Progenitor cell of endocrine pancreas (in vitro differentiated cells): ENCODE measurements around the gene RASAL2. TPM values are rescaled to one million over a fixed set of nuclear protein-coding genes. Genes with fewer than 3 reads are reported as not detected.

Experiments used
- DNase-seq: peaks from one replicate; pipeline ENCODE4 v3.0.0; 2021; ENCODE audit warnings: low spot score; ENCODE audit not compliant: unreplicated experiment
- H3K27ac Mint-ChIP-seq: 2 replicates; pipeline ENCODE4 v1.8.0; 2021; ENCODE audit warnings: mild to moderate bottlenecking, moderate library complexity, mixed read lengths
- H3K27me3 Mint-ChIP-seq: 2 replicates; pipeline ENCODE4 v1.8.0; 2021; ENCODE audit warnings: mixed read lengths
- H3K36me3 Mint-ChIP-seq: 2 replicates; pipeline ENCODE4 v1.8.0; 2022; ENCODE audit warnings: mixed read lengths; ENCODE audit not compliant: insufficient read depth
- H3K4me1 Mint-ChIP-seq: 2 replicates; pipeline ENCODE4 v1.8.0; 2021; ENCODE audit warnings: low read depth, mixed read lengths
- H3K4me3 Mint-ChIP-seq: 2 replicates; pipeline ENCODE4 v1.8.0; 2021; ENCODE audit warnings: low read depth, mild to moderate bottlenecking, moderate library complexity, mixed read lengths
- H3K9me3 Mint-ChIP-seq: 2 replicates; pipeline ENCODE4 v1.8.0; 2021; ENCODE audit warnings: low read depth, mixed read lengths
- CTCF ChIP-seq: fragments of 200-600 bp; sonication (generic); IDR thresholded peaks from one replicate; pipeline ENCODE4 v1.5.0; 2021; ENCODE audit warnings: antibody characterized with exemption, mild to moderate bottlenecking; ENCODE audit not compliant: unreplicated experiment
- total RNA-seq: library from RNA; stranded (reverse); gene quantifications from 2 replicates; pipeline ENCODE4 v1.2.1, GENCODE V29; 2021

The RASAL2 gene
- total RNA-seq, 1 donor from 2014 or later, result 28.5 TPM

DNA sequence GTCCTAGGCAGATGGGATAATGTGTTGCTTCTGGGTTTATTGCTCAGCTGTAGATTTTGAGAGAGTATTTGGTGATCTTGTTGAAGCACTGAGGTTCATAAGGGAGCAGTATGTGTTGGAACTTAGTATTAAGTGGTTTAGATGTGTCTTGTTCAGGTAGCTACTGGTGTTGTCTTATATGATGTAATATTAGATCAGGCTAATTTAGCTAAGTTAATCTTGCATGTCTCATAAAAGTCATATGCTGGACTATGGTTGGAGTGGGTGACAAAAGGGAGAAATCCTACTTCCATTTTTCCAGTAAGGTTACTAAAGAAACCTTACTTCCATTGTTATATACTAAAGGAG is 206.4 kb downstream of the RASAL2 start:
- Mint-ChIP-seq H3K36me3 (no peaks in the 10 kb centered on the region), H3K4me3 (no peak overlapping the region), H3K9me3 (no peaks in the 10 kb centered on the region), H3K27ac (no peak overlapping the region), H3K4me1 (peaks cover under 1% of the 10 kb centered on the region), H3K27me3 (no peaks in the 10 kb centered on the region)
- no peak for TF ChIP-seq CTCF
- no peak for DNase-seq

GRCh38 chr1:178301141-178301540 is 207.2 kb downstream of the RASAL2 start:
- H3K27ac Mint-ChIP-seq, result no peak overlapping the region

DNA sequence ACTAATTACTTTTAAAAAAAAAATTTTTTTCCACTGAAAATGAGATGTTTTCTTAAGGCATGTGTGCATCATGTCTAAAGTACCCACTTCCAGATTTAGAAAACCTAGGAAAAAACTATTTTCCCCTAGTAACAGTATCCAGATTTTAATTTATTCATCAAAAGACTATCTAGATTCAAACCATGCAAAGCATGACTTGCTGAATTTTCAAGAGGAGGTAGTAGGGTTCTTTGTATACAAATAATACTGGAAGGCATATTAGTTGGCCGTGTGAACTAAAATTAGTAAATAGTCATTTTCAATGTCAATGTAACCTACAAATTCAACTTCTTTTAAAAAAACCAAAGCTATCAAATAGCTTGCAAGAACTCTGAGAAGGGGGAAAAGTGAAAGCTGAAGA is 213.4 kb downstream of the RASAL2 start:
- no peak for TF ChIP-seq CTCF
- peaks cover 10% of the 10 kb centered on the region for H3K4me1 Mint-ChIP-seq
- H3K27ac Mint-ChIP-seq, result no peak overlapping the region
- H3K4me3 Mint-ChIP-seq, result no peak overlapping the region
- H3K27me3 Mint-ChIP-seq, result no peaks in the 10 kb centered on the region
- peaks cover 4% of the 10 kb centered on the region for H3K36me3 Mint-ChIP-seq
- H3K9me3 Mint-ChIP-seq, result peaks cover 4% of the 10 kb centered on the region
- DNase-seq, result no peak

More at GRCh38 chr1:178301141-178301540, 207.2 kb downstream of the RASAL2 start:
- Mint-ChIP-seq H3K9me3 (peaks cover 4% of the 10 kb centered on the region), H3K4me1 (no peaks in the 10 kb centered on the region), H3K36me3 (peaks cover 4% of the 10 kb centered on the region), H3K4me3 (no peak overlapping the region), H3K27me3 (no peaks in the 10 kb centered on the region)
- DNase-seq, result no peak
- no peak for TF ChIP-seq CTCF

DNA sequence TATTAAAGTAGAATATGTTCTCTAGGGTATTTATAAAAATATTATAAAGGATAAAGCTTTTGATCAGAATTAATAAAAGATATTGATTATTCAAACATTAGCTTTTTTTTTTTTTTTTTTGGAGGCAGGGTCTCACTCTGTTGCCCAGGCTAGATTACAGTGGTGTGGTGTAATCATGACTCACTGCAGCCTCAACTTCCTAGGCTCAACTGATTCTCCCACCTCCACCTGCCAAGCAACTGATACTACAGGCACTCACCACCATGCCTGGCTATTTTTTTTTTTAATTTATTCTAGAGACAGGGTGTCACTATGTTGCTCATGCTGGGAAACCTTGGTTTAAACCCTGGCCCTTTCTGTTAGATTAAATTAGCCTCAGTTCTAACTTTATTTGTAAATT is 214.5 kb downstream of the RASAL2 start:
- Mint-ChIP-seq H3K27me3 (no peaks in the 10 kb centered on the region), H3K4me3 (no peak overlapping the region), H3K4me1 (peaks cover 18% of the 10 kb centered on the region), H3K36me3 (peaks cover 4% of the 10 kb centered on the region), H3K9me3 (peaks cover 4% of the 10 kb centered on the region), H3K27ac (no peak overlapping the region)
- no peak for TF ChIP-seq CTCF
- no peak for DNase-seq

DNA sequence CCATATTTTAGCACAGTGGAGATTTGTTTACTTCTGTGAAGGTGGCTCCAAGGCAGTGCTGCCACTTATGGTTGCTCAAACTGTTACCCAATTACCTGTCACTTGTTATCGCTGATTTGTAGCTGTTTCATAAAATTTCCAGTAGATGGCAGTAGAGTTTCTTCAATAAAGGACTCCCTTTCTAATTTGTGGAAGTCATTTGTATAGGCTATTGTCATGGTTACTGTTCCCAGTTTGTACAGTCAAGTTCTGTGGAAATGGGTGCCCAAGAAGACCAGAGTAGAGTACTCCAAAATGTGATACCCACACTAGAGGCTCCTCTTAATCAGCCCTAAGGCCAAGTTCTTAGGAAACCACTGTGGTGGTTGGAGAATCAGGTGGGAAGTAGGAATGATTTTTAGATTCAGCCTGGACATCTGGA is 216.8 kb downstream of the RASAL2 start:
- Mint-ChIP-seq H3K27ac (no peak overlapping the region), H3K36me3 (peaks cover under 1% of the 10 kb centered on the region), H3K4me1 (peaks cover 18% of the 10 kb centered on the region), H3K4me3 (no peak overlapping the region), H3K9me3 (peaks cover 2% of the 10 kb centered on the region), H3K27me3 (no peaks in the 10 kb centered on the region)
- peak; percentile 82 for TF ChIP-seq CTCF
- DNase-seq, result no peak
